Stimulated activated CD8-positive, alpha-beta memory T cell treated with anti-CD3 and anti-CD28 coated beads, Interleukin-4, amount 100 ng/mL, for 1 hour (primary cell): ENCODE results near the gene CD300H.

Experiments
- DNase-seq, 2 donors: peaks; one replicate each; pipeline ENCODE4 v3.0.0-alpha.2; 2020; ENCODE audit warnings: low read depth in 2 of 2, low spot score in 1 of 2

The CD300H gene

DNA sequence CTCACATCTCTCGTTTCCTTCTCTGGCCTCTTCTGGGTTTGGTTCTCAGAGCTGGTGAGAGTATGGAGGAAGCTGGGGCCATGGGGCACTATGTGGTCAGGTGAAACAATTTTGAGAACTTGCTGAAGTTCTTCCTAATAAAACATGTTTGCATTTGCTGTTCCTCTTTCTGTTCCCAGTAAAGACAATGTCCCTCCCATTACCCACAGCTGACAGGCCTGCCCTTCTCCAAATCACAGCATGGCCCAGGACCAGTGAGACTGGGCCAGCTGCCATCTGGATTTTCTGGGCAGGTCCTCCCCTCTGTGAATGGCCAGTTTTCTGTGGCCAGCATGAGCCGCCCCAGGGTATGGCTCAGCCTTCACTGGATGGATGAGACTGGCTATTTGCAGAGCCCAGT is at the start of gene CD300H:
Gene CD300H, minus strand, starts transcription at position 113 of the 400 bp plus-strand sequence.
- DNase-seq = no peak

DNA sequence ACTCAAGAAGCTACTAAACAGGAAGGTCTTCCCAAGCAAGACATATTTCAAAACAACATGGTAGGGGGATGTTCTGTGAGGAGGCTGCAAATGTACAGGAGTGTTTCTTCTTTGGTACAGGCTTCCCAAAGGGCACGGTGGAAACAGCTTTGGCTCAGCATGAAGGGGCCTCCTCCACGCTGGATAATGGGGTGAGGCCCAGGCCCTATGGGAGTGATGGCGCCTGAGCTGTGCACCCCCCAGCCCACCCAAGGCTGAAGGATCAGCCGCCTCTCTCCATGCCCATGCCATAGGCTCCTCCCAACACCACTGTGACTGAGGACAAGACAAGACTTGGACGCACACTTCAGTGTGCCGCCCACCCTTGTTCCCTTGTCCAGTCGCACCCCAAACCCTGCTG is 49.4 kb upstream of the CD300H start:
- no peak for DNase-seq

DNA sequence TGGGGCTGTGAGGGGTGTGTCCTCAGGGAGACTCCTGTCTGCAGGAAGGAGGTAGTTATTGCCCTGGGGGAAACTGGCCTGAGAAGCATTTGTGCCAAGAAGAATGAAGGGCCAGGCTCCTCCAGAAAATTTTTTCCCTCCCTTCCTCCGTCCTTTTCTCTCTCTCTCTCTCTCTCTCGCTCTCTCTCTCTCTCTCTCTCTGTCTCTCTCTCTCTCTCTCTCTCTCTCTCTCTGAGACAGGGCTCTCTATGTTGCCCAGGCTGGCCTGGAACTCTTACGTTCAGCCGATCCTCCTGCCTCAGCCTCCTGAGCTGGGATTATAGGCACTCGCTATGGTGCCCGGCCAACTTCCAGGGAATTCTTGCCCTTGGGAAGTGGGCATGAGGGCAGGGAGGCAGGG is 44.7 kb upstream of the CD300H start:
- DNase-seq = no peak

DNA sequence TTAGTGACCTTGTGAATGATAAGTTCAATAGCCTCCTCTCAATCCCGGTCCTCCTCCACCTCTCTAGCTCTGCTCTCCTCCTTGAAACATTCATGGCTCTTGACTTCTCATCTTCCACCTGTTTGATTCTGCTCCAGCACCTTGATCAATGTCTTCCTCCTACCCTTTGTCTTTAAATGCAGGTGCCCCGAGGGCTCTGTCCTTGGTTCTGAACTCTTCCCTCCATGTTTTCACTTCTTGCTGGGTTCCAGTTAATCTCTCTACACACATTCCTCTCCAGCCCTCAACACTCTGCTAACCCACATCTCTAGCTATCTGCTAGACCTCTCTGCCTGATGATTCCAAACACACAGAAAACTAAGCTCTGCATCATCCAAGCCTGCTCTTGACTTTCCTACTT is 42.8 kb upstream of the CD300H start:
- DNase-seq = no peak

DNA sequence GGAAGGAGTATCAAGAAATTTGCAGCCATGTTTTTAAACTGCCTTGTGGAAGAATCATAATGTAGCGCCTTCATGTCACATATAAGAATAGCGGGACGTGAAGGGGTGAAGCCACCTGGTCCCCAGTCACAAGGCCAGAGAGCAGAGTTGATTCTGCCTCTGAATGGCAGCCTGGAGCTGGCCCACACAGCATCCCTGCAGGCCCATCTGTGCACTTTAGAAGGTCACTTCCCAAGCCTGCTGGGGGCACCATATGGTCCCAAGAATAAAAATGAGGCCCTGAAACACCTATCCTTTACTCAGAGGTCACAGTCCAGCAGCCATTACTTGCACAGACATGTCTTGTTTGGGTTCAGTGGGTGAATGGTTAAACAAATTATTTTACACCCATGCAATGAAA is 41.2 kb upstream of the CD300H start:
- DNase-seq = no peak

DNA sequence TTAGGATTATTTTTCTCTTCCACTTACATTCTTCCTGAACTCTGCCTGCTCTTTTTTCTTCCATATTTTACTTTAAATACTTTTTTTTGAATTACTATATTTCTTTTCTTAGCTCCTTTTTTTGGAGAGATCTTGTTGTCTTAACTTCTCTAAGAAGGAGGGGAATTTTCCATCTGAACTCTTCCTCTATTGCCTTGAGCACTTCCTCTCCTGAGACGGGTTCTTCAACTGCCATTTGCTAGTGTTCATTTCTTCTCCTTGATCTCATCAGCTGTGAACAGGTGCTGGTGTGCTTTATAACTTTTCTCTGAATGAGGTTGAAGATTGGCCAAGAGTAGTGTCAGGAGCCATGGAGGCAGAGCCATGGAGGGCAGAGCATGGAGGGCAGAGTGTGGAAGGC is 39.9 kb upstream of the CD300H start:
- DNase-seq = no peak

DNA sequence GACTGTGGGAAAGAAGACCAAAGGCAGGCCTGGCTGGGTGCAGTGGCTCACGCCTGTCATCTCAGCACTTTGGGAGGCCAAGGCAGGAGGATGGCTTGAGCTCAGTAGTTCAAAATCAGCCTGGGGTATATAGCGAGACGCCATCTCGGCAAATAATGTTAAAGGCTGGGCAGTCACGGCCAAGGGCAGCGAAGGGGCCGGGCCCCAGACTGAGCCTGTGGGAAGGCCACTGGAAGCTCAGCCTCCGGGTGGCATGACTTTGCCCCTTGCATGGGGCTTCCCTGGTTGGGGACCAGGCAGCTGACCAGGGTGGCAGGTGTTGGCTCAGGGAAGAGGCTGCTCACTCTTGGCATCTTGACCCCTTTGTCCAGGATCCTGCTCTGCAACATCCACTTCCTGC is 38.7 kb upstream of the CD300H start:
- no peak for DNase-seq

DNA sequence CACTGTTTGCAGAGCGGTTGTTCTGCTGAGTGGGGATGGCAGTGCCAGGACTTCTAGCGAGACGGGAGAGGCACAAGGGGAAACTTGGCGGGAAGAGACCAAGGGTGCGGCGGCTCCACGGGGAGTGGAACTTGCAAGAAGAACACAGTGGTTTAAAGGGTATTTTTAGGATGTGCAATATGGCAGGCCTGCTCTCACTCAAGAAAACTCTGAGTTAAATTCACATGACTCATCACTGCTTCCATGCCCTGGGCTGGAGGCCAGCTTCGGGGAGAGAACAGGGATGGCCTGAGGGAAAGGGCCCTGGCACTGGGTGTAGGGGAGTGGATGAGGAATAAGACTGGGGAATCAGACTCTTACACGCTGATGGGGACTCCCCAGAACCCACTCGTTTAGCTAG is 38.1 kb upstream of the CD300H start:
- no peak for DNase-seq

DNA sequence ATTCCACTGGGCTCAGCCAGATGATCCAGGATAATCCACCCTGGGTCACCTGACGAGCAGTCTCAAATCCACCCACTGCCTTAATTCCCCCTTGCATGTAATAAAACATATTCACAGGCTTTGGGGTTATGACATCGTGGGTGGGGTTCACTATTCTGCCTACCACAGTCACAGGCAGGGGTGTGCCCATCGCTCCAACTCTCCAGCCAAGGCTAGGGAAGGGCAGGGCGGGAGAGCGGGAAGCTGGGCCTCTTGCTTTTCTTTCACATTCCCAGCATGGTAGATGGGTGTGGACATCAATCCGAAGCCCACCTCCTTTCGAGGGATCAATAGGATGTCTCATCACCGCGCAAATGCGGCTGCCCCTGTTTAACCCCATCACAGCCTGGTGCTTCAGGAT is 37.5 kb upstream of the CD300H start:
- no peak for DNase-seq

DNA sequence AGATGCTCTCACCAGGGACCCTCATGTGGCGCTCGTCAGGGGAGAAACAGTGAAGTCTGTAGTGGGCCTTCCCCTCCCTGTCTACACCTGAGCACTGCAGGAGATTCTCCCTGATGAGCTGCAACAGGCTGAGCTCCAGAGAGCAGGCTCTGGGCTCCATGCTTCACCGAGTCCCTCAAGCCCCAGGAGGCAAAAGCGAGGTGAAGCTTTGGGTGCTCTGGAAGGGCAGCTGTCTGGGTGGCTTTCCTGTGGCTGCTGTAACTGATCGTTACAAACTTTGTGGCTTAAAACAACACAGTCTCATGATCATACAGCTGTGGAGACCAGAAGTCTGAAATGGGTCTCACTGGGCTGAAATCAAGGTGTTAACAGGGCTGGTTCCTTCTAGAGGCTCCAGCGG is 36.9 kb upstream of the CD300H start:
- DNase-seq = no peak

DNA sequence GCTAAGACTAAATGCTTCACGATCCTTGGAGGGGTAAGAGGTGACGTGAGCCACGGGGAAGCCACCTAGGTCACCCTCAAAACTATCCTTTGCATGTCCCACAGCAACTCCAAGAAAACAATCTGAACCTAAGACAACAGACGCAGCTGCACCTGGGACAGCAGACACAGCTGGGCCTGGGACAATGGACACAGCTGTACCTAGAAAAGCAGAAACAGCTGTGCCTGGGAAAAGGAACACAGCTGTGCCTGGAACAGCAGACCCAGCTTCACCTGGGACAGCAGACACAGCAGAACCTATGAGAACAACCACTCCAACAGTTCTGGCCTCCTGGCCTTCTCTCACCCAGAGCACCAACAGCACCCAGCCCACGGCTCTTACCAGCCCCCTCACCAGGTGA is 36.4 kb upstream of the CD300H start:
- DNase-seq = no peak

DNA sequence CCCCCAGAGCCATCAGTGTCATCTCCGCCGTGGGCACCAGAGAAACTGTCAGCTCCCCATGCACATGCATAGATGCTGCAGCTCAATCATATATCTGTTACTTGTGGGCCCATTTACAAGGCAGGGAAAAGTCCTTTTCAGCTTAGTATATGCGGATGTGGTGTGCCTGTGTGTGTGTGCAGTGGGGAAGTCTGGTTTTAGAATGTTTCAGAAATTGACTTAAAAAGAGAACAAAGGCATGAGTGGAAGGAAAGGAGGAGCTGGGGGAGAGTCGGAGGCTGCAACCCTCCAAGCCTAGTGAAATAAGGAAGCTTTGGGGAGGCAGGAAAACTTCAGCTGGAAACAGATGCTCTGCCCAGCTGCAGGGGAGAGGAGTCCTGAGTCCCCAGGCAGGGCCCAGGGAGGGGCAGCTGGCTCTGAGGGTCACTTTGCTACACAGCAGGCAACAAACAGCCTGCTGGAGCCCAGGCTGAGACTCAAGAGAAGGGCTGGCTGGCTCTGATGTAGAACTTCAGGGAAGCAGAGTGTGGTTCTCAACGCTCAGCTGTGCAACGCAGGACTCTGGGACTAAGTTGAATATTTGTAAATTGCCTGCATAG is 35.8 kb upstream of the CD300H start:
- no peak for DNase-seq

DNA sequence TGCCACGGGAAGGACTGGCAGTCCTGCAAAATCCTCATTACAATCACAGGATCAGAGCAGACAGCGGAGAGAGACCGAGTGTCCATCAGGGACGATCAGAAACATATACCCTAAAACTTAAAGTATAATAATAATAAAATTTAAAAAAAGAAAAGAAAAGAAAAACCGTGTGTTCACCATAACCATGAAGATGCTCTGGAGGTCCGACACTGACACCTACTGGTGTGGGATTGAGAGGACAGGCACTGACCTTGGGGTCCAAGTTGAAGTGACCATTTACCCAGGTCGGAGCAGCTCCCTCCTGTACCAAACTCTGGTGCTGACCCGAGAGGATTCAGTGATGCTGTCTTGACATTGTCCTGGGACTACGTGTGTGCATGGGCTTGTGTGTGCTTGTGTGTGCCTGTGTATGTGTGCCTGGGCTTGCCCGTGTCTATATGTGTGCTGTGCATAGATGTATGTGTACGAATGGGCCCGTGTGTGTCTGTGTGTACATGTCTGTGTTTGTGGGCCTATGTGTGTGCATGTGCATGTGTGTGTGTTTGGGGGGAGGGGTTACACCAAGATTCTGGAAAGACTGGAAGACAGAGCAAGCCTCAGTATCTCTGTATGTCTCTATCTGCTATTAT is 34.7 kb upstream of the CD300H start:
- DNase-seq = no peak

DNA sequence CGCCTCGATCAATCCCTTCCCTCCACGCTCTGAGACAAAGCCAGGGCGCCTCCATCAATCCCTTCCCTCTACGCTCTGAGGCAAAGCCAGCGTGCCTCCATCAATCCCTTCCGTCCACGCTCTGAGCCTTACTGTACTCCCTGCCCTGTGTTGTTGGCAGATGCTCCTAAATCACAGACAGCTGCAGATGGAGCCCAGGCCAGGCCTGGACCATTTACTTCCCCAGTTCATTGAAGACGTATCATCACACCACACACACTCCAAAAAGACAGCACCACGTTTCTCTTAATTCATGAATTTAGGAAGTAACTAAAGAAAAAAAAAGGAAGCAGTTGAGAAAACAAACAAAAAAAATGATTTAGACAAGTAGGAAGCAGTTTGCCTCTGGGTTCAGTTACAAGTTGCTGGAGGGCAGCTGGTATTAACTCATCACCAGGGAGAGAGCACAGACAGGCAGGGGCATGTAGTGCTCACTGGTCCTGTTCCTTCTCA is 32.2 kb upstream of the CD300H start:
- no peak for DNase-seq

DNA sequence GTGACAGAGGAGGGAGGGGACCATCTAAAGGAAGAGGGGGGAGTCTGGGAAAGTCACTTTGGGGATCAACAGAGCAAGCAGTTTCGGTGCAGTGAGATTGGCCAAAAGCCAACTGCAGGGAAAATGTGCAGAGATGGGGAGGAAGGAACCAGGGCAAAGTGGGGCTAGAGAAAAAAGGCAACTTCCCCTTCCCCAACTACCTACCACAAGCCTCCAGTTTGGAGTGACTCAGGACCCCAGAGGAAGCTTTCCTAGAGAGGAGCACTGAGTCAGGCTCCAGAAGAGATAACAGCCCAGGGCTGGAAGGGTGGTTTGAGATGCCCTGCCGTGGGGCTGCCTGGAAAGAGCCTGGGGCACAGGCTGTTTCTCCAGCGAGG is 31.7 kb upstream of the CD300H start:
- DNase-seq = no peak

DNA sequence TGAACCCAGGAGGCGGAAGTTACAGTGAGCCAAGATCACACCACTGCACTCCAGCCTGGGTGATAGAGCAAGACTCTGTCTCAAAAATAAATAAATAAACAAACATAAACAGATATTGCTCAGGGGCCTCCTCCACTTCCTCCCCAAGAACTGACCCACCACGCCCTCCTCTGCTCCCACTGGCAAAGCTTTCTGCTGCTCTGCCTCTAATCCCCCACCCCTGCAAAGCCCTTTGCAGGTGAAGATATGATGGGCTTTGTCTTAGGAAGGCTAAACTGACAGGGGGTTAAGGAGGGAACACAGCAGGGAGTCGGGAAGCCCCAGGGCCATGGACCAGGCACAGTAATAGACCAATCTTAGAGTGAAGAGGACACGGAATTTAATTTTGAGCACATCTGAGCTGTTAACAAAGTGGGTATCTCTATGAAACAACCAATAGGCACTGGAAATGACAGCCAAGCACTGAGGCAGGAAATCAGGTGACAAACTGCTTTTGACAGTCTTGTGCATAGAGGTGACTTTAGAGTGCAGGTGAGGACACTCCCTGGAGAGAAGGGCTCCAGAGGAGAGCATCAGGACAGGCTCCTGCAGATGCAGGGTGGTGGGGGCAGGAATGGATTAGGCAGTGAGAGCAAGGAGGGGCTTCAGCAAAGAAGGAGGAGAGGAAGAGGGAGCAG is 31.2 kb upstream of the CD300H start:
- DNase-seq = no peak

DNA sequence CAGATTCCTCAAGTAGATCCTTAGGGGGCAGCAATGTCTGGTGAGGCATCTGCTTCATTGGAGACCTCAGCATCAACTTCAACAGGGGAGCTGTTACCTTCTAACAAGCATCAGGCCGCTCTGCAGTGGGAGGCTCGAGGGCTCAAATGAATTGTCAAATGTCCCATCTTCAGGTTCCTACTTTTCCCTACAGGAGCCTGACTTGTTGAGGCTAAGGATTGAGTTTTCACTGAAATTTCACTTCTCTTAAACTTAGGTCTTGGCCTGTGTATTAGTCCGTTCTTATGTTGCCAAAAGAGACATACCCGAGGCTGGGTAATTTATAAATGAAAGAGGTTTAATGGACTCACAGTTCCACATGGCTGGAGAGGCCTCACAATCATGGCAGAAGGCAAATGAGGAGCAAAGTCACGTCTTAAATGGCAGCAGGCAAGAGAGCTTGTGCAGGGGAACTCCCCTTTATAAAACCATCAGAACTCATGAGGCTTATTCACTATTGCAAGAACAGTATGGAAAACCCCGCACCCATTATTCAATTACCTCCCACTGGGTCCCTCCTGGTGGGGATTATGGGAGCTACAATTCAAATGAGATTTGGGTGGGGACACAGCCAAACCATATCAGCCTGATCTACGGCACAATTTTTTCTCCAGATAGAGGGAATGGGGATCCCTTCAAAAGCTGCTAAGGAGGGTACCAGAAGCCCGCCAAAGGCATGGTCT is 29.9 kb upstream of the CD300H start:
- DNase-seq = no peak

DNA sequence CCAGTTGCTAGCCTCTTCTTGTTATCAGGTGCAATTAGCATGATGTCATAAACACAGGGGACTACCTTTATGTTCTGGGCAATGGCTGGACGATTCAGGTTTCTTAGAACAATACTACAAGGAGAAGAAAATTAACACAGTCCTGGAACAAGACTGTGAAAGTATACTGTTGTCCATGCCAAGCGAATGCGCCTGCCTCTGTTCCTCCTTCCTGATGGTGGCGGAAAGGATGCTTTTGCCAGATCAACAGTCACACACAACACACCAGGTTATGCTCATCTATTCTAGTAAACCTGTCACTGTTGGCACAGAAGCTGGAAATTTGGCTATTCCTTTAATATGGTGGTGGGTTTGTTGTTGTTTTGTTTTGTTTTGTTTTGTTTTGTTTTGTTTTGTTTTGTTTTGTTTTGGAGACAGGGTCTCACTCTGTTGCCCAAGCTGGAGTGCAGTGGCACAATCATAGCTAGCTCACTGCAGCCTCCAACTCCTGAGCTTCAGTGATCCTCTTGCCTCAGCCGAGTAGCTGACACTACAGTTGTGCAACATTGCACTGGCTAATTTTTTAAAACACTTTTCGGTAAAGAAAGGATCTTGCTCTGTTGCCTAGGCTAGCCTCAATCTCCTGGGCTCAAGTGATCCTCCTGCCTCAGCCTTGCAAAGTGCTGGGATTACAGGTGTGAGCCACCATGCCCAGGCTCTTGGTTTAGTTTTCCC is 27.9 kb upstream of the CD300H start:
- no peak for DNase-seq

DNA sequence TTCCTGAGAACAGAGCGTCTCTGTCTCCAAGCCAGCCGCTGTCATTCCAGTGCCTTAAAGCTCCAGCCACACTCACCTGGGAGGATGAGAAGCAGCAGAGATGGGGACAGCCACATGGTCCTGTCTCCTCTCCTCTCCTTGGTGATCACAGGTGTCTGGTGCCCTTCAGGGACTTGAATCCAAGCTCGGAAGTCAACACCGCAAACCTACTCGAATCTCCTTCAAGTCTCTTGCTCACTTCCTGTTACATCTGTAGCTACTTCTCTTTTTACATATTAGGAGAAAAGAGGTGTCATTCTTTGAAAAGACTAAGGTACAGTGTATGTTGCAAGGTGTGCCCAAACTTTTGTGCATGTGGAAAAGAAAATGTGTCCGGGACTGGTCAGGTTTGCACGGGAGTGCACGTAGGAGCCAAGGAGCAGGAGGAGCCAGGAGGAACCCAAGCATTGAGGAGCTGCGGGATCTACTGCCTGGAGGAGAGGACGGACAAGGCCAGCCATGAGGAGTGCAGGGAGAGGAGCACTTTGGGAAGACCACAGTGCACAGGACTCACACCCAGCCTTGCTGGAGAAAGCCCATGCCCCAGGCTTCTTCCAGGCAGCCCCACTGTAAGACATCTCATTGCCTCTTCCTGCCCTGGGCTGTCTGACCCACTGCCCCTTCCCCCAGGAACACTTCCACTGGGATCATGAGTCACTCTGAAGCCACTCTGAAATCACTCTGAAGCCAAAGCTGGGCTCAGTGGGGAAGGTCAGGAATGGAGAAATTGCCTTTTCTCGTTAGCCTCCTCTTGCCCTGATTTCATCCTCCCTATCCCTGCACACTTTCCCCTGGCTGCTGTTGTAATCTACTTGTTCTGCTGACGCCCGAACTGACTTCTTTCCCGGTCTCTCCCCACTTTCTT is 25.0 kb upstream of the CD300H start, which contains the start of gene CD300LD:
Gene CD300LD, minus strand, starts transcription at position 197 of the 904 bp plus-strand sequence. Its CDS starts 81 bp downstream, at position 116.
- no peak for DNase-seq

DNA sequence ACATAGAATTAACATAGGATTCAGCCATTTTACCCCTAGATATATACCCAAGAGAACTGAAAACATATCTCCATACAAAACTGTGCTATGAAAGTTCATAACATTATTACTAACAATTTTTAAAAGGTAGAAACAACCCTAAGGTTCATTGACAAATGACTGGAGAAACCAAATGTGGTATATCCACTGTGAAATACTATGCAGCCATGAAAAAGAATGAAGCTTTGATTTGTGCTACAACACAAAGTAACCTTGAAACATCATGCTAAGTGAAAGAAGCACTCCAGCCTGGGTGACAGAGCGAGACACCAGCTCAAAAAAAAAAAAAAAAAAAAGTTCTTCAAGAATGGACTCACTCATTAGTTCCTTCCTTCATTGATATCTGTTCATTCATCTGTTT is 24.2 kb upstream of the CD300H start:
- DNase-seq = no peak
